Liver (tissue), 9 donors: ENCODE data around the gene NR2F2. TPM values are rescaled to one million over a fixed set of nuclear protein-coding genes. Genes with fewer than 3 reads are reported as not detected.

Experiments
- DNase-seq: peaks from one replicate; pipeline ENCODE4 v3.0.0-alpha.2; 2017; ENCODE audit warnings: low spot score
- H3K27ac ChIP-seq, 2 donors: one replicate each; pipeline ENCODE4 v1.7.0; 2013; ENCODE audit warnings: inconsistent platforms in 2 of 2, low read length in 2 of 2, control low read depth in 1 of 2, low read depth in 1 of 2, mild to moderate bottlenecking in 1 of 2
- H3K27me3 ChIP-seq, 4 donors: one replicate each; pipeline versions ENCODE4 v1.6.1 to v1.7.0; 2013; ENCODE audit warnings: low read length in 3 of 4, inconsistent platforms in 1 of 4, mild to moderate bottlenecking in 1 of 4, moderate library complexity in 1 of 4; ENCODE audit not compliant: control insufficient read depth in 4 of 4, insufficient read depth in 4 of 4
- H3K36me3 ChIP-seq, 4 donors: one replicate each; pipeline versions ENCODE4 v1.6.1 to v1.7.0; 2013; ENCODE audit warnings: low read length in 3 of 4, mild to moderate bottlenecking in 3 of 4, low read depth in 1 of 4, moderate library complexity in 1 of 4; ENCODE audit not compliant: control insufficient read depth in 4 of 4, insufficient read depth in 3 of 4
- H3K4me1 ChIP-seq, 4 donors: one replicate each; pipeline versions ENCODE4 v1.6.1 to v1.7.0; 2013; ENCODE audit warnings: low read length in 3 of 4, mild to moderate bottlenecking in 3 of 4, moderate library complexity in 1 of 4; ENCODE audit not compliant: control insufficient read depth in 4 of 4, insufficient read depth in 4 of 4
- H3K4me3 ChIP-seq, 3 donors: one replicate each; pipeline versions ENCODE4 v1.6.1 to v1.7.0; 2013; ENCODE audit warnings: low read length in 3 of 3, control low read depth in 1 of 3, low read depth in 1 of 3, mild to moderate bottlenecking in 1 of 3
- H3K9ac ChIP-seq, 2 donors: one replicate each; pipeline ENCODE4 v1.7.0; 2013; ENCODE audit warnings: low read length in 2 of 2, mild to moderate bottlenecking in 2 of 2, moderate library complexity in 2 of 2, control low read depth in 1 of 2, low read depth in 1 of 2
- H3K9me3 ChIP-seq, 4 donors: one replicate each; pipeline versions ENCODE4 v1.6.1 to v1.7.0; 2013; ENCODE audit warnings: low read length in 3 of 4; ENCODE audit not compliant: control insufficient read depth in 4 of 4
- CTCF ChIP-seq: fragments of 150-350 bp; IDR thresholded peaks from 2 replicates; pipeline ENCODE4 v1.5.1; 2017; ENCODE audit warnings: improper control_type of control experiment, low read depth, low read length; ENCODE audit not compliant: missing input control
- EGR1 ChIP-seq, 2 donors: IDR thresholded peaks; 2 replicates each; pipeline ENCODE4 v1.6.1; 2016 to 2018; ENCODE audit warnings: antibody characterized with exemption in 2 of 2, low read depth in 2 of 2
- FOXA1 ChIP-seq: IDR thresholded peaks from 2 replicates; pipeline ENCODE4 v1.6.1; 2016; ENCODE audit warnings: antibody characterized with exemption
- GABPA ChIP-seq, 2 donors: IDR thresholded peaks in 1 of 2; conservative IDR thresholded peaks in 1 of 2; 2 replicates each; pipeline ENCODE4 v1.6.1; 2016; ENCODE audit warnings: antibody characterized with exemption in 2 of 2, mild to moderate bottlenecking in 1 of 2, moderate library complexity in 1 of 2
- HNF4G ChIP-seq: IDR thresholded peaks from 2 replicates; pipeline ENCODE4 v1.6.1; 2016; ENCODE audit warnings: antibody characterized with exemption
- JUND ChIP-seq, 2 donors: IDR thresholded peaks; 2 replicates each; pipeline ENCODE4 v1.6.1; 2016; ENCODE audit warnings: antibody characterized with exemption in 2 of 2
- MAX ChIP-seq: IDR thresholded peaks from 2 replicates; pipeline ENCODE4 v1.6.1; 2016; ENCODE audit warnings: antibody characterized with exemption
- NR2F2 ChIP-seq: IDR thresholded peaks from 2 replicates; pipeline ENCODE4 v1.6.1; 2016; ENCODE audit warnings: antibody characterized with exemption
- RAD21 ChIP-seq, 2 donors: IDR thresholded peaks; 2 replicates each; pipeline ENCODE4 v1.6.1; 2016; ENCODE audit warnings: antibody characterized with exemption in 2 of 2, mild to moderate bottlenecking in 2 of 2
- RXRA ChIP-seq, 2 donors: IDR thresholded peaks; 2 replicates each; pipeline ENCODE4 v1.6.1; 2017 to 2018; ENCODE audit warnings: antibody characterized with exemption in 2 of 2, mild to moderate bottlenecking in 1 of 2
- SP1 ChIP-seq: IDR thresholded peaks from 2 replicates; pipeline ENCODE4 v1.6.1; 2018; ENCODE audit warnings: antibody characterized with exemption, mild to moderate bottlenecking
- TAF1 ChIP-seq: conservative IDR thresholded peaks from 2 replicates; pipeline ENCODE4 v1.6.1; 2016; ENCODE audit warnings: antibody characterized with exemption, mild to moderate bottlenecking
- YY1 ChIP-seq: IDR thresholded peaks from 2 replicates; pipeline ENCODE4 v1.6.1; 2016; ENCODE audit warnings: antibody characterized with exemption, mild to moderate bottlenecking
- ZBTB33 ChIP-seq: IDR thresholded peaks from 2 replicates; pipeline ENCODE4 v1.6.1; 2016; ENCODE audit warnings: antibody characterized with exemption
- WGBS: extraction: QIAGEN DNeasy Blood & Tissue Kit; methylation state at CpG from one replicate; pipeline ENCODE4 v1.1.7; 2013; 5-methylcytosine and 5-hydroxymethylcytosine counted together
- polyA plus RNA-seq, 2 donors: library from polyadenylated mRNA; stranded (reverse) in 1 of 2; unstranded in 1 of 2; fragments of 200-250 nt in 1 of 2; fragments of >200 nt in 1 of 2; fragmentation: Nextera tagmentation in 1 of 2; extraction: Ambion mirVana in 1 of 2; gene quantifications; one replicate each; pipeline versions ENCODE4 v1.2.1 to v1.2.3, GENCODE V29; 2013 to 2015
- total RNA-seq, 2 donors: library from RNA; depleted of rRNA; stranded (reverse); fragments of >200 nt; gene quantifications; one replicate each; pipeline ENCODE4 v1.2.3, GENCODE V29; 2014
- donor health status: healthy.
- donor health status: healthy.
- donor health status: healthy.
- donor health status: healthy.
- donor health status: healthy.

NR2F2 gene
- total and polyA plus RNA-seq, 4 donors: 5.9 to 22.4 (median 9.2) TPM

GRCh38 chr15:96343113-96344059 lies 12.9 kb downstream of the NR2F2 start:
- no peaks in the 10 kb centered on the region for H3K9me3 ChIP-seq
- H3K27me3 ChIP-seq: no peaks in the 10 kb centered on the region
- no peak for TF ChIP-seq NR2F2
- TF ChIP-seq FOXA1: no peak
- TF ChIP-seq EGR1 (IDR thresholded peaks at IDR 0.05; ENCODE audit: low read depth in 2 of 2): no peak
- TF ChIP-seq CTCF: no peak
- no peak for TF ChIP-seq HNF4G
- TF ChIP-seq TAF1: no peak
- no peak for TF ChIP-seq MAX
- no peak for TF ChIP-seq ZBTB33
- TF ChIP-seq SP1: no peak
- TF ChIP-seq RXRA (IDR thresholded peaks at IDR 0.05): no peak
- no peak for TF ChIP-seq GABPA (IDR thresholded peaks at IDR 0.05 in 1 of 2, conservative IDR thresholded peaks at IDR 0.05 in 1 of 2)
- TF ChIP-seq YY1: no peak
- no peak for TF ChIP-seq RAD21 (IDR thresholded peaks at IDR 0.05)
- peak overlapping the region; percentile 53 to 73 for H3K27ac ChIP-seq
- 61% methylated on average over 47 of the region's 47 CpGs for WGBS
- peak; percentile 33 for DNase-seq
- H3K4me1 ChIP-seq: peaks cover 7 to 31% (median 19%) of the 10 kb centered on the region in 4 donors
- no peak overlapping the region for H3K4me3 ChIP-seq
- H3K36me3 ChIP-seq: no peaks in the 10 kb centered on the region
- H3K9ac ChIP-seq: peak overlapping the region; percentile 21 to 26

- no peaks in the 10 kb centered on the region for H3K9me3 ChIP-seq
- H3K27ac ChIP-seq: peak overlapping the region; percentile 64 to 73
- peak; percentile 29 for DNase-seq
- no peak overlapping the region for H3K4me3 ChIP-seq
- no peaks in the 10 kb centered on the region for H3K36me3 ChIP-seq
- WGBS: 60% methylated on average over 31 of the region's 31 CpGs
- H3K9ac ChIP-seq: no peak overlapping the region
- H3K27me3 ChIP-seq: no peaks in the 10 kb centered on the region
- H3K4me1 ChIP-seq: peaks cover 7 to 31% (median 18%) of the 10 kb centered on the region in 4 donors
- TF ChIP-seq JUND (IDR thresholded peaks at IDR 0.05) (no peak), NR2F2 (no peak)
These were observed 13.7 kb downstream of the NR2F2 start for GRCh38 chr15:96344060-96344705.
